Rectal smooth muscle tissue (tissue), 1 donor: Measurements from ENCODE around the gene ARHGEF39.

Source experiments
- H3K27ac ChIP-seq: one replicate; pipeline ENCODE4 v1.7.0; 2013; ENCODE audit warnings: low read depth, low read length, inconsistent platforms
- H3K27me3 ChIP-seq: one replicate; pipeline ENCODE4 v1.7.0; 2013; ENCODE audit warnings: low read length; ENCODE audit not compliant: control insufficient read depth, insufficient read depth
- H3K36me3 ChIP-seq: one replicate; pipeline ENCODE4 v1.7.0; 2013; ENCODE audit warnings: low read length; ENCODE audit not compliant: control insufficient read depth, insufficient read depth
- H3K4me1 ChIP-seq: one replicate; pipeline ENCODE4 v1.7.0; 2013; ENCODE audit warnings: low read length; ENCODE audit not compliant: control insufficient read depth, insufficient read depth
- H3K4me3 ChIP-seq: one replicate; pipeline ENCODE4 v1.7.0; 2013; ENCODE audit warnings: low read length
- H3K9ac ChIP-seq: one replicate; pipeline ENCODE4 v1.7.0; 2013; ENCODE audit warnings: low read length

The ARHGEF39 gene

GRCh38 chr9:35666045-35666444 lies 1.1 kb upstream of the ARHGEF39 start:
- Histone ChIP-seq H3K27ac (no peak overlapping the region), H3K27me3 (no peaks in the 10 kb centered on the region), H3K36me3 (no peaks in the 10 kb centered on the region), H3K4me1 (peaks cover 9% of the 10 kb centered on the region), H3K4me3 (no peak overlapping the region), H3K9ac (no peak overlapping the region)

GRCh38 chr9:35665471-35665818 lies 450 bp upstream of the ARHGEF39 start:
- Histone ChIP-seq H3K9ac (no peak overlapping the region), H3K27me3 (no peaks in the 10 kb centered on the region), H3K4me1 (peaks cover 14% of the 10 kb centered on the region), H3K4me3 (peak overlapping the region; percentile 57), H3K36me3 (no peaks in the 10 kb centered on the region), H3K27ac (no peak overlapping the region)

- Histone ChIP-seq H3K27me3 (no peaks in the 10 kb centered on the region), H3K27ac (peak overlapping the region; percentile 99), H3K36me3 (no peaks in the 10 kb centered on the region), H3K4me1 (peaks cover 21% of the 10 kb centered on the region), H3K9ac (no peak overlapping the region), H3K4me3 (no peak overlapping the region)
Measured at GRCh38 chr9:35662437-35662836, 2.6 kb downstream of the ARHGEF39 start.

- Histone ChIP-seq H3K36me3 (no peaks in the 10 kb centered on the region), H3K4me1 (peaks cover 27% of the 10 kb centered on the region), H3K4me3 (no peak overlapping the region), H3K27me3 (no peaks in the 10 kb centered on the region), H3K27ac (peak overlapping the region; percentile 99), H3K9ac (peak overlapping the region; percentile 3)
Measured at GRCh38 chr9:35661756-35662350, 3.1 kb downstream of the ARHGEF39 start.

- peak overlapping the region; percentile 99 for H3K27ac ChIP-seq
- no peaks in the 10 kb centered on the region for H3K36me3 ChIP-seq
- peaks cover 32% of the 10 kb centered on the region for H3K4me1 ChIP-seq
- no peaks in the 10 kb centered on the region for H3K27me3 ChIP-seq
- H3K4me3 ChIP-seq = no peak overlapping the region
- H3K9ac ChIP-seq = no peak overlapping the region
Measured at GRCh38 chr9:35660966-35661415, 4.0 kb downstream of the ARHGEF39 start.

- H3K4me1 ChIP-seq = peaks cover 32% of the 10 kb centered on the region
- no peaks in the 10 kb centered on the region for H3K36me3 ChIP-seq
- peak overlapping the region; percentile 91 for H3K4me3 ChIP-seq
- no peaks in the 10 kb centered on the region for H3K27me3 ChIP-seq
- H3K9ac ChIP-seq = no peak overlapping the region
- H3K27ac ChIP-seq = peak overlapping the region; percentile 99
Measured at GRCh38 chr9:35659340-35659739, 5.7 kb downstream of the ARHGEF39 start.

GRCh38 chr9:35658968-35659220 lies 6.1 kb downstream of the ARHGEF39 start:
- H3K27me3 ChIP-seq = no peaks in the 10 kb centered on the region
- peak overlapping the region; percentile 99 for H3K27ac ChIP-seq
- H3K9ac ChIP-seq = peak overlapping the region; percentile 95
- H3K36me3 ChIP-seq = no peaks in the 10 kb centered on the region
- peak overlapping the region; percentile 91 for H3K4me3 ChIP-seq
- peaks cover 32% of the 10 kb centered on the region for H3K4me1 ChIP-seq

- Histone ChIP-seq H3K36me3 (no peaks in the 10 kb centered on the region), H3K27me3 (no peaks in the 10 kb centered on the region), H3K4me3 (peak within 1 kb of the TSS; percentile 91), H3K4me1 (peaks cover 32% of the 10 kb centered on the region), H3K9ac (peak within 1 kb of the TSS; percentile 95), H3K27ac (peak within 1 kb of the TSS; percentile 99)
Measured at GRCh38 chr9:35658137-35658967, 6.6 kb downstream of the ARHGEF39 start, which contains the start of gene CCDC107. CCDC107 (plus strand) TSS chr9:35658292; CDS start chr9:35658380, 88 bp downstream.

- H3K4me1 ChIP-seq = peaks cover 32% of the 10 kb centered on the region
- no peaks in the 10 kb centered on the region for H3K27me3 ChIP-seq
- peak within 1 kb of the TSS; percentile 99 for H3K27ac ChIP-seq
- H3K4me3 ChIP-seq = peak within 1 kb of the TSS; percentile 91
- peak within 1 kb of the TSS; percentile 95 for H3K9ac ChIP-seq
- H3K36me3 ChIP-seq = no peaks in the 10 kb centered on the region
Measured at GRCh38 chr9:35657546-35658136, 7.4 kb downstream of the ARHGEF39 start, which contains the start of gene RMRP. RMRP (minus strand) TSS chr9:35658019.

- H3K27ac ChIP-seq = peak overlapping the region; percentile 99
- H3K27me3 ChIP-seq = no peaks in the 10 kb centered on the region
- H3K36me3 ChIP-seq = no peaks in the 10 kb centered on the region
- peak overlapping the region; percentile 91 for H3K4me3 ChIP-seq
- no peak overlapping the region for H3K9ac ChIP-seq
- H3K4me1 ChIP-seq = peaks cover 30% of the 10 kb centered on the region
Measured at GRCh38 chr9:35656831-35657545, 8.0 kb downstream of the ARHGEF39 start.

- Histone ChIP-seq H3K9ac (no peak overlapping the region), H3K4me1 (peaks cover 25% of the 10 kb centered on the region), H3K4me3 (no peak overlapping the region), H3K27ac (peak overlapping the region; percentile 99), H3K27me3 (no peaks in the 10 kb centered on the region), H3K36me3 (no peaks in the 10 kb centered on the region)
Measured at GRCh38 chr9:35656348-35656747, 8.6 kb downstream of the ARHGEF39 start.

GRCh38 chr9:35653611-35654010 lies 11.4 kb downstream of the ARHGEF39 start:
- Histone ChIP-seq H3K9ac (no peak overlapping the region), H3K27me3 (no peaks in the 10 kb centered on the region), H3K4me1 (peaks cover 12% of the 10 kb centered on the region), H3K27ac (no peak overlapping the region), H3K4me3 (no peak overlapping the region), H3K36me3 (no peaks in the 10 kb centered on the region)
